ENCODE data around the gene LOXL1. TPM values are rescaled to one million over a fixed set of nuclear protein-coding genes. Genes with fewer than 3 reads are reported as not detected.

LOXL1 gene
- total and polyA plus RNA-seq, 2 experiments from 2014 or later = 44.5 to 136 TPM

DNA sequence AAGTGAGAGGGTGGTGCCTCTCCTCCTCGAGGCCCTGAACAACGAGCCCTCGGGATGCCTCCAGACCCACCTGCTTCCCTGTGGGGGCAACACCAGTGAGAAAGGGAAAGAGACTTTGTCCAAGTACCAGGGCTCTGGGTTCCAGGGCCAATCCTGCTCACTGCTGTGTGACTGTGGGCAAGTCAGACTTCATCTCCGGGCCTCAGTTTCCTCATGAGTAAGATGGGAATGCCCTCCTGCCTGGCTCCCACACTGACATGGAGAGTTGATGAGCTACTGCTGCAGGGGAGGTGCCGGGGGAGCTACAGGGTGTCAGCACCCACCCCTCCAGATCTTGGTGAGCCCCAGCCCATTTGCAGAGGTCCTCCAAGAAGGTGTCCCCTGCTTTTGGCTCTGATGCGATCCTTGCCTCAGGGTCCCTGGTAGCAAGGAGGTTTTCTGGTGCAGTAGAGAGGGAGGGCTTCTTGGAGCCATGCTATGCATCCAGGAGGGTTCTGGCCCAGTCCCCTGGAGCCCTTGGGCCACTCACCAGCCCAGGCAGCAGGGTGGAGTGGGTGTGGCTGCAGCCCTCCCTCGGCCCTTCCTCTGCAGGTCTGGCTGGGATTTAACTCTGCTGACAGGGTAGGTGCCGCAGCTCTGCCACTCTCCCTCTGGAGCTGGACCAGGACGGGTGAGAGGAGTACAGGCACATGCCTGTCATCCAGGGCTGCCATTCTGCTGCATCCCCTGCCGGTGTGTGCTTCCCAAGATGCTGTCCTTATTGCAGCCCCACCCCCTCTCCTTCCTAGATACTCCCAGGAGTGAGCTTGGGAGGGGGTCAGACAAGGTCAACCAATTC lies 26.9 kb downstream of the LOXL1 start:
- no peaks in the 10 kb centered on the region for H3K9me3 ChIP-seq (ENCODE audit: low read depth)
- no peak overlapping the region for H3K4me2 ChIP-seq
- H3K36me3 ChIP-seq (replicated peaks; ENCODE audit: insufficient read depth, low read depth) = no peaks in the 10 kb centered on the region
- no peak overlapping the region for H3K27ac ChIP-seq
- no peak overlapping the region for H3K4me3 ChIP-seq
- no peaks in the 10 kb centered on the region for H4K20me1 ChIP-seq (ENCODE audit: insufficient read depth, poor library complexity, severe bottlenecking)
- 77% methylated on average over 10 of the region's 10 CpGs for WGBS (ENCODE audit: low lambda C conversion rate, missing lambda C conversion rate)
- peaks cover 14% of the 10 kb centered on the region for H3K4me1 ChIP-seq (ENCODE audit: insufficient read depth)
- no peak for DNase-seq (ENCODE audit: low spot score)
- H3K79me2 ChIP-seq = no peaks in the 10 kb centered on the region
- H3K27me3 ChIP-seq = no peaks in the 10 kb centered on the region
- no peak overlapping the region for H2AFZ ChIP-seq
- TF ChIP-seq EZH2 (IDR thresholded peaks at IDR 0.05; ENCODE audit: borderline replicate concordance) (no peak), EZH2phosphoT487 (IDR thresholded peaks at IDR 0.05; ENCODE audit: low read depth, severe bottlenecking, unreplicated experiment) (no peak)
- TF ChIP-seq, protein P1, sequence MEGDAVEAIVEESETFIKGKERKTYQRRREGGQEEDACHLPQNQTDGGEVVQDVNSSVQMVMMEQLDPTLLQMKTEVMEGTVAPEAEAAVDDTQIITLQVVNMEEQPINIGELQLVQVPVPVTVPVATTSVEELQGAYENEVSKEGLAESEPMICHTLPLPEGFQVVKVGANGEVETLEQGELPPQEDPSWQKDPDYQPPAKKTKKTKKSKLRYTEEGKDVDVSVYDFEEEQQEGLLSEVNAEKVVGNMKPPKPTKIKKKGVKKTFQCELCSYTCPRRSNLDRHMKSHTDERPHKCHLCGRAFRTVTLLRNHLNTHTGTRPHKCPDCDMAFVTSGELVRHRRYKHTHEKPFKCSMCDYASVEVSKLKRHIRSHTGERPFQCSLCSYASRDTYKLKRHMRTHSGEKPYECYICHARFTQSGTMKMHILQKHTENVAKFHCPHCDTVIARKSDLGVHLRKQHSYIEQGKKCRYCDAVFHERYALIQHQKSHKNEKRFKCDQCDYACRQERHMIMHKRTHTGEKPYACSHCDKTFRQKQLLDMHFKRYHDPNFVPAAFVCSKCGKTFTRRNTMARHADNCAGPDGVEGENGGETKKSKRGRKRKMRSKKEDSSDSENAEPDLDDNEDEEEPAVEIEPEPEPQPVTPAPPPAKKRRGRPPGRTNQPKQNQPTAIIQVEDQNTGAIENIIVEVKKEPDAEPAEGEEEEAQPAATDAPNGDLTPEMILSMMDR (IDR thresholded peaks at IDR 0.05; ENCODE audit: poor library complexity) = no peak
- no peaks in the 10 kb centered on the region for H3K9me2 ChIP-seq (replicated peaks; ENCODE audit: insufficient read depth)

DNA sequence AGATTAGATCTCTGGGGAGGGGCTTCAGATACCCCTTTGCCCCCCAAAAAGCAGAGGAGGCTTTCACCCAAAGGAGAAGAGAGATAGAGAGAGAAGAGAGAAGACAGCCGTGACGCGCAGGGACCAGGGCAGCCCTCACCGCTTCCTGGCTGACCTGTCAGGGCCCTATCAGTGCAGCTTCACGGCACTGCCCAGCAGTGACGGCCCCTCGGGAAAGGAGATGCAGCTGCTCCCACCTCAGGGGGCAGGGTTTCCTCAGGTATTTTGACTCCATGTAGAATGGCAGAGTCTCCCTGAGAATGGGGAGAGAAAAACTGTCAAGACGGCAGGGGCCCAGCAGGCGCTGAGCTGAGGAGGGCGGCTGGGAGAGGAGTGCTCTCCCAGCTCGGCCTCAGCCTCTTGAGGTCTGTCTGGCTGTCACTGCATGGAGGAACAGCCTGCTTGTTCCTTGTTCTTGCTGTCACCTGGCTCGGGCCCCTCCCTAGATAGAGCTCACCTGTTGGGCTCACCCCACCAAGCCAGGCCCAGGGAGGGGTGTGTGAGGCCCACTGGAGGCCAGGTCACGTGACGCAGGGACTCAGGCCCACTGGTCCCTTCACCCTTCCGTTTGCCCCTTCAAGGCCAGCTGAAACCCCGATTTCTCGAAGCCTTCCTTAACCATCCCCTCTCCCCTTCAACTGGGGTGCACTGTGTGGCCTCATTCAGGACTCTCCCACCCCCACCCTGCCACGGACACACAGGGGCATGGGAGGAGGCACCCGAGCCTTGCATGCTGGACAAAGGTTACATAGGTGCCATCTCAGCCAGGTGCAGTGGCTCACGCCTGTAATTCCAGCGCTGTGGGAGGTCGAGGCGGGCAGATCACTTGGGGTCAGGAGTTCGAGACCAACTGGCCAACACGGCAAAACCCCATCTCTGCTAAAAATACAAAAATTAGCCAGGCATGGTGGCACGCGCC lies 28.2 kb downstream of the LOXL1 start:
- peaks cover 14% of the 10 kb centered on the region for H3K4me1 ChIP-seq (ENCODE audit: insufficient read depth)
- no peak overlapping the region for H2AFZ ChIP-seq
- TF ChIP-seq EZH2phosphoT487 (IDR thresholded peaks at IDR 0.05; ENCODE audit: low read depth, severe bottlenecking, unreplicated experiment) = no peak
- no peak overlapping the region for H3K27ac ChIP-seq
- H3K9me2 ChIP-seq (replicated peaks; ENCODE audit: insufficient read depth) = no peaks in the 10 kb centered on the region
- no peaks in the 10 kb centered on the region for H3K36me3 ChIP-seq (replicated peaks; ENCODE audit: insufficient read depth, low read depth)
- peak; percentile 3 for DNase-seq (ENCODE audit: low spot score)
- H3K4me3 ChIP-seq = no peak overlapping the region
- H4K20me1 ChIP-seq (ENCODE audit: insufficient read depth, poor library complexity, severe bottlenecking) = no peaks in the 10 kb centered on the region
- H3K4me2 ChIP-seq = no peak overlapping the region
- no peaks in the 10 kb centered on the region for H3K27me3 ChIP-seq
- WGBS (ENCODE audit: low lambda C conversion rate, missing lambda C conversion rate) = 90% methylated on average over 27 of the region's 27 CpGs
- no peaks in the 10 kb centered on the region for H3K9me3 ChIP-seq (ENCODE audit: low read depth)
- H3K79me2 ChIP-seq = no peaks in the 10 kb centered on the region

DNA sequence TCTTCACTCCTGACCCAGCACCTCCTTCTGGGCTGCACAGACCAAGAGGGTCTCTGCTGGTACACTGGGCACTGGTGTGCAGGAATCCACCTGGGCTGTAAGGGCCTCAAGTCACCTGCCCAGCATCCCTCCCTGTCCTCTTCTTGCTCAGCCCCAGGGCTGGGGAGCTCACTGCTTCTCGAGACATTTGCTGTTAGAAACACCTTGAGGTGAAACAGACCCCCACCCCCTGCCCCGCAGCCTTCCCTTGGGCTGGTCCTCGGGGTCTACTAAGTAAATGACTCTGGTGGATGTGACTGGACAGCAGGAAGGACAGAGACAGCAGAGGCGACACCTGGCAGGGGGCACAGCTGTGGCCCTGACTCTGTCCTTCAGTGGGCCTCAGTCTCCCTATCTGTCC lies 29.1 kb downstream of the LOXL1 start:
- Histone ChIP-seq H3K9me3 (ENCODE audit: low read depth) (no peaks in the 10 kb centered on the region), H3K27me3 (no peaks in the 10 kb centered on the region), H3K9me2 (replicated peaks; ENCODE audit: insufficient read depth) (no peaks in the 10 kb centered on the region), H3K4me3 (no peak overlapping the region), H3K27ac (no peak overlapping the region), H4K20me1 (ENCODE audit: insufficient read depth, poor library complexity, severe bottlenecking) (no peaks in the 10 kb centered on the region), H3K4me1 (ENCODE audit: insufficient read depth) (peaks cover 14% of the 10 kb centered on the region), H3K4me2 (no peak overlapping the region), H2AFZ (no peak overlapping the region), H3K79me2 (no peaks in the 10 kb centered on the region), H3K36me3 (replicated peaks; ENCODE audit: insufficient read depth, low read depth) (no peaks in the 10 kb centered on the region)
- no peak for TF ChIP-seq EZH2 (IDR thresholded peaks at IDR 0.05; ENCODE audit: borderline replicate concordance)
- TF ChIP-seq, protein P1 (IDR thresholded peaks at IDR 0.05; ENCODE audit: poor library complexity) = no peak
- TF ChIP-seq EZH2phosphoT487 (IDR thresholded peaks at IDR 0.05; ENCODE audit: low read depth, severe bottlenecking, unreplicated experiment) = no peak
- DNase-seq (ENCODE audit: low spot score) = no peak
- 89% methylated on average over 4 of the region's 4 CpGs for WGBS (ENCODE audit: low lambda C conversion rate, missing lambda C conversion rate)

Data from hepatocyte (in vitro differentiated cells).